CD4-positive, alpha-beta T cell treated with Interleukin-2 at 100 ng/mL for 4 hours (primary cell): ENCODE measurements around the gene ICAM5.
"Not testable (repeated sequence)": the region's sequence is repeated elsewhere in the genome, so short reads cannot be mapped to it uniquely, and the experiment has no call there.

Experiments
- DNase-seq: peaks from one replicate; pipeline ENCODE4 v3.0.0-alpha.2; 2020; ENCODE audit warnings: low spot score

The ICAM5 gene

DNA sequence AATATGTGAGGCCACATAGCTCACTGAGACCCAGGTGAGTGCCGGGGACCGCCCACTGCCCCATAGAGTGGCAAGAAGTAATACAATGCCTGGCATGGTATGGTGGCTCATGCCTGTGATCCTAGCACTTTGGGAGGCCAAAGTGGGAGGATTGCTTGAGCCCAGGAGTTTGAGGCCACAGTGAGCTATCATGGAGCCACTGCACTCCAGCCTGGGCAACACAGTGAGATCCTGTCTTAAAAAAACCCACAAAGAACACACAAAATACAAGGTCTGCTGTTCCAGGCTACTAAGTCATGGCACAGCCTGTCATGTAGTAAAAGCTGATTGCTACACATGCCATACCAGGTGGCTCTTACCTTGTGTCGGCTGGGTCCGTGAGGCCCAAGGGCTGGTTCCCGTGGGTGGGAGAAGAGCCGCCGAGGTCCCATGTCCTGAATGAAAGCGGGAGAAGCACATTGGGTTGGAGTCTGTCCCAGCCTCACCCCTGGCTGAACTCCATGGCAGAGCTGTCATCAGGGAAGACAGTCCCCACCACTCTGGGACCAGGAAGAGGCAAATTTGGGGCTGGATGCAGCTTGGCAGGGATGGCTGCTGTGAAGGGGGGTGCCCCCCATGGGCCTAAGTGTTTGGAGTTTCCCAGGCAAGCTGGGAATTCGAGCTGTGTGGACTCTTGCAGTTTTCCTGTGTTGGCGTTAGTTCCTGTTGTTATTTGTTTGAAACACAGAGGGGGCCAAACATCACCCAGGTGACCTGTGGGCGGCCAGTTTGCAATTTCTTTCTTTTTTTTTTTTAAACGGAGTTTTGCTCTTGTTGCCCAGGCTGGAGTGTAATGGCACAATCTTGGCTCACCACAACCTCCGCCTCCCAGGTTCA lies 29.3 kb downstream of the ICAM5 start:
- no peak for DNase-seq

DNA sequence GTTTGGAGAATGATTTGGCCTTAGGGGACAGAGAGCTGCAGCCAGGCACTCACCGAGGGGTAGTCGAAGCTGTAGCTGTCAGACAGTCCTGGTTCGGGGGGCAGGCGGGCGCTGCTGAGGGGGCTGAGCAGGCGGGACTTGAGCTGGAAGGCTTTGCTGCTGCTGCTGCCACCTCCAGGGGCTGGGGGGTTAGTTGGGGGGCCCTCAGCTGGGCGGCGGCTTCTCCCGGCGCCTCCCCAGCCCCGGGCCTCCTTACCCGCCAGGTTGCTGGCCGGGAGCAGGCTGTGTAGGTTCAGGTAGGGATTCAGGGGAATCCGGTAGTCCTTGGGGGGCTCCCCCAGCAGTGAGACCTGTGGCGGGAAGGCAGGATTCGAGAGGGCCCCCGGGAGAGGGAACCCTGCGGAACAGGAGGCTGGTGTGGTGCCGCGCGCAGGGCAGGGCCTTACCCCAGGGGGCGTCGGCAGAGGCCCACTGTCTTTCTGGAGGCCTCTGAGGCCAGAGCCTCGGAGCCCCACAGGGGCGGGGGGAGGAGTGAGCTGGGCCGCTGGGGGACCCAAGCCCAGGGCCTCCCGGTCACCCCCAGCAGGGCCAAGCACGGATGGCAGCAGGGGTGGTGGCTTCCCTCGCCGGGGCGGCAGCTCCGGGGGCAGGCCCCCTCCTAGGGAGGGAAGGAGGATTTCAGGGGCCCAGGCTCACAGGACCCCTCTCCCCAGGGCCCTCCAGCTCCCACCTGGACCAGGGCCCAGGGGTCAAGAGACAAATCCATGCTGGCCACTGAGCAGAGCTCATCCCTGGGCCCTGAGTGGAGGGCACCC lies 31.1 kb downstream of the ICAM5 start:
- DNase-seq: no peak

DNA sequence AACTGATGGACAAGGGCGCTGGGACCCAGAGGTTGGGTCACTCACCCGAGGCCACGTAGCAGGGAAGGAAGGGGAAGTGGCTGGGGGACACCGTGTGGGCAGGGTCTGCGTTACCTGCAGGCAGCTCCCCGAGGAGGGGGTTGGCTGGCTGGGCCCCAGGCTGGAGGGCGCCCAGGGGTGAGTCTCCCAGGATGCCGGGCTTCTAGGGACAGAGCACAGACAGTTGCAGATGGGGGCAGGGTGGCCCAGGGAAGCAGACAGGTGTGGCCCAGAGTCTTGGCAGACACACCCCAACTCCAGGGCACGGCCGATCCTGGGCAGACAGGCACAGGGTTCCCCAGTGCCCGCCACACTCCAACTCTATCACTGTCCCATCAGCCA lies 31.7 kb downstream of the ICAM5 start:
- no peak for DNase-seq

DNA sequence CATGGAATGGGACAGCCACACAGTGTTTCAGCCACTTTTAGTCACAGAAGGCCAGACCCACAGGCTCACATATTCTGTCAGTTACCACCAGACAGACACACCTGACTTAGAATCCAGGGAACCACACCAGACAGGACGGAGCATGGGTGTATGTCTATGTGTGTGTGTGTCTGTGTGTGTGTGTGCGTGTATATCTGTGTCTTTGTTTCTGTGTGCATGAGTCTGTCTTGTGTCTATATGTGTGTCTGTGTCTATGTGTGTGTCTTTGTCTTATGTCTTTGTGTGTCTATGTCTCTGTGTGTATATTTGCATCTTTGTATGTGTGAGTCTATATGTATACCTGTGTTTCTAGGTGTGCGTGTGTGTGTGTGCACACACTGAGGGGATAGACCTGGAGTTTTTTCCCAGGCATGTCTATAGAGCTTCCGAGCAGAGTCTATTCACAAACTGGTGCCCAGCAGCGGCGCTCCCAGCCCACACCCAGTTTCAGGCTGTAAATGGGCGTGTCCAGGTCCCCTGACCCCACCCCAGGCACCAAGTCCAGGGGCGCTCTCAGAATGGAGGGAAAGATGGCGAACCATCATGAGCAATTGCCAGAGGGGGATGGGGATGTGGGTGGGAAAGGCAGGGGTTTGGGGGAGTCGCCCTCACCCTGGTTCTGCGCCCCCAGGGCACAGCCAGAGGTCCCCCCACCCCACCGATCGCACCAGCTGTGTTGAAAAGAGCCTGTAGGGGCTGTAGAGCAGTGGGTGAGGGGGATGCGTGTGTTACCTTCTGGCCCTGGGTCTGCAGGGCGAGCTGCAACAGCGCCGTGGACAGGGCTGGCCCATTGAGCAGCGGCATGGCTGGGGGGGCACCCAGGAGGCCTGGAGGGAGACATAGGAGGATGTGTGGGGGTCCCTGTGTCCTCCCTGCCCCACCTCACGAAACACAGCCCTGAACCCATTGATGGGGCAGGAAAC lies 32.4 kb downstream of the ICAM5 start:
- no peak for DNase-seq

DNA sequence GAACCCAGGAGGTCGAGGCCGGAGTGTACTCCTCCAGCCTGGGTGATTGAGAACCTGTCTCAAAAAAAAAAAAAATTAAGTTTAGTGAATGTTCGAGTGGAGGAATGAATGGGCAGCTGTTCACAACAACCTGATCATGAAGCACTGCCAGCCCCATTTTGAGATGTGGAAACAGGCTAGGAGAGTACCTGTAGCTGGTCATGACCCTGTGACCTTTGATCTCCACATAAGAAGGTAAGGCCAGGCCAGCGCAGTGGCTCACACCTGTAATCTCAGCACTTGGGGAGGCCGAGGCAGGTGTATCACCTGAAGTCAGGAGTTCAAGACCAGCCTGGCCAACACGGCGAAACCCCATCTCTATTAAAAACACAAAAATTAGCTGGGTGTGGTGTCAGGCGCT lies 36.0 kb downstream of the ICAM5 start:
- DNase-seq: no peak

DNA sequence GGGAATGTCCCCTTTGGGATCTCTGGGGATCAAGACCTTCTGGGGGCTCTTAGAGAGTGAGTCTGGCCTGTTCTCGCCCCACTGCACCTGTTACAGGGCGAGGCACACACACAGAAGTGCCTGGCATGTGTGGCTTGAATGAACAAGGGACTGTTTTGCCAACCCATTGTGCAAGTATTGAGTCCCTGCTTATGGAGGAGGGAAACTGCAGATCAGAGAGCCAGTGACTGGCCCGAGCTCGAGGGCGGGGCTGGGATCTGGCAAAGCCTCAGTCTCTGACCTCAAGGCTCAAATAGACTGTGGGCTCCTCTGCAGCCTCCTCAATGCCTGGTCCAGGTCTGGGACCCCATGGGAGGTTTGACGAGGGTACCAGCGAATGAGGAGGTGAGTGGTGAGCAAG lies 38.0 kb downstream of the ICAM5 start:
- no peak for DNase-seq

DNA sequence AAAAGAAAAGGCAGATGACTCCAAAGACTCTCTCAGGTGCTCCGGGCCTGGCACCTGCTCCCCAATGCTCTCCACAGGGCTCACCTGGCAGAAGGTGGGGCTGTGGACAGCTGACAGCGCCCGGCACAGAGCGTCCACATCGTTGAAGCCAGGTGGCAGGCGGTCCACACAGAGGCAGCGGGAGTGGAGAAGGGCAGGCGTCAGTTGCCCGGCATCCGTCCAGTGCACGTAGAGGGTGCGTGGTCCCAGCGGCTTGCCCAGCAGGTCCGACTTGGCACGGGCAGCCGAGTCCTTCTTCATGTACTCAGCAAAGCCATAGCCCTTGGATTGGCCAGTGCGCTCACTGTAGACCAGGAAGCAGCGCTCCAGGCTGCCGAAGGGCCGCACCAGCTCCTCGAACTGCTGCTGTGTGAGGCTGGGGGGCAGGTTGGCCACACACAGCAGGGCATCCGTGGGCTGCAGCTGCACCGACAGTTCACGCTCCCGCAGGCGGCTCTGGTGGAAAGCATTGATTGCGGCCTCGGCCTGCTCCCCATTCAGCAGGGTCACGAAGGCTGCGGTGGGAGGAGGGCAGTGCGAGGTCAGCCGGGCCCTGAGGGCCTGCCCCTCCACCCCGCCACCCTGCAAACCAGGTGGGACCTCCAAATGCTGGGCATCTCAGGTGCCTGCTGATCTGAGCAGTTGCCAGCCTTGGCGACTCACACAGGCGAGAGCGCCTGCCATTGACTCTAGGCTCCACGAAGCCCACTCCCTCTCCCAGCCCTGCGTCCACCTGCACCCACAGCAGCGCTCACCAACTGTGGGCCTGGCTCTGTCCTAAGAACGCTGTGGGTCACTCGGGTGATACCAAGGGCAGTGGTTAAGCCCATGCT lies 39.0 kb downstream of the ICAM5 start:
- no peak for DNase-seq

DNA sequence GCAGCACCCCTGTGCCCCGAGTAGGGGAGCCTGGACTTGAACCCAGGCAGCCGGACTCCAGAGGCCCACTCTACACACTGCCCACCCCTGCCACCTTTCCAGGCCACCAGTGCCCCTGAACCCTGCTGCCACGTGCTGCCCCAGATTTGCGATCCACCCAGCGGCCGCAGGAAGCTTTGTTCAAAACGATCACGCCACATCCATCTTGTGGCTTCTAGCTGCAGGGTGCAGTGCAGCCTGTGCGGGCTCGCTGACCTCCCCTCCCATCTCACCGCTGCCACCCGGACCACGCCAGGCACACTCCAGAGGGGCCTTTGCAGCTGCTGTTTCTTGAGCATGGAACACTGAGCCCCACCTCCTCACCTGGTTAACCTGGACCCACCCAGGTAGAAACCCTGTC lies 39.8 kb downstream of the ICAM5 start:
- no peak for DNase-seq

DNA sequence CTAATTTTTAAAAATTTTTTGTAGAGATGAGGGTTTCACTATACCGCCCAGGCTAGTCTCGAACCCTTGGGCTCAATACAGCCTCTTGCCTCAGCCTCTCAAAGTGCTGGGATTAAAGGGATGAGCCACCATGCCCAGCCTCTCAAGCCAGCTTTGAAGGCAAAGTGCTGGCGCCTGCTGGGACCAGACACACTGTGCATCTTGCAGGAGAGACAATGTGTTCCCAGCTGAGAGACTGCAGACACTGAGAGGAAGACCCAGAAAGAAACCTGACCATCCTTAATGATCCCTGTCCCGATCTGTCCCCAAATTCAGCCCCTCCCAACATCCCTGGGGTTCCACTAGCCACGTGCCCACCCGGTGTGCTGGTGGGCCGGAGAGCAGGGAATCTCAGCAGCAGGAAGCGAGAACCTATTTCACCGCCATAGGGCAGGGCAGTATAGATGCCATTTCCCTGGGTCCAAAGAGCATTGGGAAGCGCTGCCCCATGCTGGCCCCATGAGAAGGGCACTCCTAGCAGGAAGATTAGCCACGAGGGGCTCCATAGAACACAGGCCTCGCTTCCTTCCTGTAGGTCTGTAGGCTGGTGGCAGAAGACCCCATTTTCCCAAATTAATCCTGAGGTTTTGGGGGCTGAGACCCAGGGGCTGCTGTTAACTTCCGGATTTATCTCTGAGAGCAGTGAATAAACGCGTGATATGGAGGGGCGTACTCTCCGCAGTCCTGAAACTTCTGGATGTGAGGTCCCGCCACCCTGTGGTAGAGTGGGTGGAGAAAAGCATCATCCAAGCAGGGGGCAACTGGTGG lies 42.6 kb downstream of the ICAM5 start:
- no peak for DNase-seq

DNA sequence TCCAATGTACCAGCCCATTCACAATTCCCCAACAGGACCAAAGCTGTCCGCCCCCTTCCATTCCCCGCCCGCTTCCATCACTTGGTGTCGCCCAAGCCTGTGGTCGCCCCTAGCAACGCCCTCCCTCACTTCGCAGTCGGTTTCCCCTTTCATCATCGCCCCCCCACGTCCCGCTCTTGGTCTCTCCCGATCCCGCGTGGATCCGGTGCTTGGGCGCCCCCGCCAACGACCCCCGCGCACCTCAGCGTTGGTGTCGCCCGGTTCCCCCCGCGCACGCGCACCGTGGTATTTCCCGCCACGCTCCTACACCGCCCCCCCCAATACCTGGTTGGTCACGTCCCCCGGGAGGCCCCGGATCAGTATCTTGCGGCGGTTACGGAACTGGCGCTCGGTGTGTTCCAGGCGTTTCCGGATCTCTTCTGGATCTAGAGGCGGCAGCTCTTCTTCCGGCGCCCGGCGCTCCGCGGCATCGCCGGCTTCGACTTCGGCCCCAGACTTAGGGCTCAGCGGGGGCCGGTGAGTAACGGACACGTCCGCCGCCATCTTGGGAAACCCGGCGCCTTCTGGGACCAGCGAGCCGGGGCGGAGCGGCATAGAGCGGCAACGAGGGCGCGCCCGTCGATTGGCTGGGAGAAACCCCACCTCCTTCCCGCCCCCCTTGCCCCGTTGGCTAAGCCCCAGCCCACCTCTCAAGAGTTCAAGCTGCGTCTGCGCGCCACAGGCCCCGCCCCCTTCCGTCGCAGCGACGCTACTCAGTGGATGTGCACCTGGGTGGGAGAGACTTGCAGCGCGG lies 43.4 kb downstream of the ICAM5 start, which contains the start of gene RAVER1:
Gene RAVER1 (minus strand): TSS at position 565 of the 793 bp plus-strand sequence. CDS start 22 bp downstream, at position 543.
- peak; percentile 98 for DNase-seq

DNA sequence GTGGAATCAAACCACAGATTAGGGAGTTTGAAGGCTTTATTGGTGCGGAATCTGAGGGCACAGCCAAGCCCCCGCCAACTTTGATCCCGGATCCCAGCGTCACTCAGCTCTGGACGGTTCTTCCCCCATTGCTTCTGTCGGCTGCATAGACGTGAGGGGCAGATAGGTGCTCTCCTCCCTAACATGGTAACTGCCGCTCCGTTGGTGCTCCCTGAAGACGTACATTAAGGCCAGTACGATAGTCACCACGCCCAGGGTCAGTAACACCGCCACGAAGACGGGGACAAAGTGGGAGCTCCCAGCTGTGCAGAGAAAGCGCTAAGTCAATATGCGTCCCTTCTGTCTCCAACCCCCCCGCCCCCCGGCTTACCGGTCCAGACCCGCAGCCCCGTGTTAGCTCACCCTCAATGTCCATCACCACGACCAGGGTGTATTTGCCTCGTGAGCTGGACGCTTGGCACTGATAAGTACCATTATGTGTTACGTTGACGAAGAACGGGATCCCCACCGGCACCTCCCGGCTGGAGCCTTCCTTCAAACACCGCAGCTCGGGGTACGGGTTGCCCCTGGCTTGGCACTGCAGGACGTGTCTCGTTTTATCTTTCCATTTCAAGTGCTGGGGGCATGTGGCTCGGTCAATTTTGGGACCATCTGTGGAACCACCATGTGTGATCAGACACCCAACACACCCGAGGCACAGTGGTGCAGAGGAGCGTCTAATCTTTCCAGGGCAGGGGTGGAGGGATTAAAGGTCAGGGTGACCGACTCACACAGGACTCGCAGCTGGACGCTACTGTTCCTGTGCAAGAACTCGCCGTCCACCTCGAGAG lies 44.2 kb downstream of the ICAM5 start:
- no peak for DNase-seq

DNA sequence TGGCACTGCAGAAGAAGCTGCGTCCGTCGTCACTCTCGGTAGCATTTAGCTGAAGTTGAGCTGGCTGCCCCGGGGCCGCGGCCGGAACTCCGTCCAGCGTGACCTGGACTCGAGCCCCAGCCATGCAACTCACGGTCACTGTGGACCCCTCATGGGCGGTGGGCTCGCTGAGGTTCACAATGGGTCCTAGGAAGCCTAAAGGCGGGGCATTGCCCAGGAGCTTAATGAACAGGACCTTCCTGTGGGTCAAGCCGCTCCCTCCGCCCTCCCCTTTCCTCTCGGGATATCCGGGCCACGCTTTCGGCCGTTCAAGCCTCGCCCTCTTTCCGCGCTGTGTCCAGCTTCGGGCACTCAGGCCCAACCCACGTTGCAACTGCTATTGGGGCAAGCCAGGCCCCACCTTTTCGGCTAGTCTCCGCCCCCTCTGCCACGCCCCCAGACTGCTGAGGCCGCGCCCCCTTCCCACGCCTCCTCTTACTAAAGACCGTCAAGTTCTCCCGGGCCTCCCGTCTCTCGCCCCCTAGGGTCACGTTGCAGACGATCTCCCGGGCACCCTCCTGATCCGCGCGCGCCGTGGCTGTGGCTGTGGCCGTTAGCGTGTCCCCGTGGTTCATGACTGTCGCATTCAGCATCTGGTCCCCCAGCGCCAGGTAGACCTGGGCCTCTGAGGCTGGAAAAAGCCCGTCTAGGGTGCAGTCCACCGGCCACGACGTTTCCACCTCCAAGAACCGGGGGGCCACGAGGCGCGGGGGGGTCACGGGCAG lies 45.0 kb downstream of the ICAM5 start:
- no peak for DNase-seq

DNA sequence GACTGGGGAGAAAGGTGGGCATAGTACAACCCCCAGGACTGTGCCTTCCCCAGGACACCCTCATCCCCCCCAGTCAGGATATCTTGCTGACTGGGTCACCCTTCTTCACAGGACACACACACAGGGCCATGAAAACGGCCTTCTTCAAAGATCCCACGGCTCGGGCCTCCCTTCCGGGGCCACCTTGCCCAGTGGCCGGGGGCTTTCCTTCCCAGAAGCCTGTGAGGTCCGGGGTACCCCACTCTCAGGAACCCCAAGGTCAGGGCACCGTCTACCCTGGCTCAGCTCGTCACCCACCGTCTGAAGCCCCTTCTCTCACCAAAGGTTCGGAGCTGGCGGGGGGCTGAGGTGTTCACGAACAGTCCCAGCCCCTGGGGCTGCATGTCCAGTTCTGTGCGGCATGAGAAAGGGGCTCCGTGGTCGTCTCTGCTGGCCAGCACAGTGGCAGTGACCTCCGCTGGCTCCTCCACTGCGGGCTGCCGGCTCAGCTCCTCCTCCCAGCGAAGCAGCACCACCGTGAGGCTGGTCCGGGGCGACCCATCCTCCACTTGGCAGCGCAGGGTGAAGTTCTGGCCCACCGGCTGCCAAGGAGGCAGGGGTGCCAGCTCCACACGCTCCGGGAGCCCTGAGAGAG lies 45.7 kb downstream of the ICAM5 start:
- DNase-seq: no peak

DNA sequence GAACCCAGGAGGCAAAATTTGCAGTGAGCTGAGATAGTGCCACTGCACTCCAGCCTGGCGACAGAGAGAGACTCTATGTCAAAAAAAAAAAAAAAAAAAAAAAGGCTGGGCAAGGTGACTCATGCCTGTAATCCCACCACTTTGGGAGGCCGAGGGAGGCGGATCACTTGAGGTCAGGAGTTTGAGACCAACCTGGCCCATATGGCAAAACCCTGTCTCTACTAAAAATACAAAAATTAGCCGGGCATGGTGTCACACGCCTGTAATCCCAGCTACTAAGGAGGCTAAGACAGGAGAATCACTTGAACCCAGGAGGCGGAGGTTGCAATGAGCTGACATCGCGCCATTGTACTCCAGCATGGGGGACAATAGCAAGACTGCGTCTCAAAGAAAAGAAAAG lies 47.0 kb downstream of the ICAM5 start:
- not testable (repeated sequence) for DNase-seq

DNA sequence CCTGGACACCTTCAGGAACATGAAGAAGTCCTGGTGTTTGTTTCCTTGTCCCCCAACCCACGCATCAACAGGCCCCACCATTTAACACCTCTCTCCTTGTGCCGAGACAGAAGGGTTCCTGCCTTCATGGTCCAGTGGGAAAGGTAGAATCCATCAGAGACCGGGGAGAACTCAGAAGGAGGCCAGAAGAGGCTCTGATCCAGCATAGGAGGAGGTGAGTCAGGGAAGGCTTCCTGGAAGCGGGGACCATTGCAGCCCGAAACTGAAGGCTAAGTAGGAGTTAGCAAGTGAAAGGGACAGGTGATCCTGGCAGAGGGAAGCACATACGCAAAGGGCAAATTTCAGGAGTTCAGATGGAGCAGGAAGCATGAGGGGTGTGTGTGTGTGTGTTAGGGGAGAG lies 49.2 kb downstream of the ICAM5 start:
- DNase-seq: no peak

DNA sequence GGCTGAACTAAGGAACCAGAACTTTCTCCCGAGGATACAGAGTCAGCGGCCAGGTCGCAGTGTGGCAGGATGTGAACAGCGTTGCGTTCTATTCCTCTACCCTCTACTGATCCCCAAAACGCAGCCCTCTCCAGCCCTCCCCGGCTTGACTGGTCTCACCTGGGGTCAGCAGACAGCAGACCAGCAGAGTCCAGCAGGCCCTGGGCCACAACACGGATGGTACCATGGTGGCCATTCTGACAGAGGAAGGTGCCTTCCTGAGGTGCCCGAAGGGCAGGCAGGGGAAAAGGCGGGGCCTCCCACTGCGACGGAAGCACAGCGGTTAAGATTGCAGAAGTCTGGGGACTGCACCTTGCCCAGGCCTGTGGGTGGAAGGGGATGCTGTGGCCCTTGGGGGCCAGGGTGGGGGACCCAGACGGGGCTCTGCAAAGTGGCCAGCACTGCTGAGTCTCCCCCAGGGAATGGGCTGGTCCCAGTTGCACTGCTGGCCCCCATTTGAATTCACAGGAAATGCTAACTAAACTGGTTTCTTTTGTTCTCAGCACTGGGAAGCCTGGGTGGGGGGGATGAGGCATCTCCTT lies 49.7 kb downstream of the ICAM5 start, which contains the start of gene ICAM3:
Gene ICAM3 (minus strand): TSS at position 245 of the 581 bp plus-strand sequence. CDS start 10 bp downstream, at position 235.
- peak; percentile 66 for DNase-seq

DNA sequence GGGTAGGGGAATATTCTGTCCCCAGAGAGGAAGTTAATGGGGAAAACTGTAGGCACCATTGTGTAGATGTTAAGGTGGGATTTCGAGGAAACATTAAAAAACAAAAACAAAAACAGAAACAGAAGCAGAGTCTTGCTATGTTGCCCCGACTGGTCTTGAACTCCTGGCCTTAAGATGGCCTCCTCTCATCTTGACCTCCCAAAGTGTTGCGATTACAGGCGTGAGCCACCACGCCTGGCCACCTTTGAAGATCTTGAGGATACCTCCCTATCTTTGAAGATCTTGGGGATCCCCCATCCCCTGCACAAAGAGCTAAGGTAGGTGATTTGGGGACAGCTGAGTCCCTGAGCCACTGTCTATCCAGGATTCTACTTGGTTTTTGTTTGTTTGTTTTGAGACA lies 50.2 kb downstream of the ICAM5 start:
- no peak for DNase-seq
